Right renal cortex interstitium (tissue), 3 donors: ENCODE data around the gene BUB1B. TPM values are rescaled to one million over a fixed set of nuclear protein-coding genes. Genes with fewer than 3 reads are reported as not detected.

Experiments used
- polyA plus RNA-seq, 3 donors: library from polyadenylated mRNA; unstranded; fragments of 120-200 nt; gene quantifications; one replicate each; pipeline ENCODE4 v1.2.1, GENCODE V29; 2013; ENCODE audit not compliant: insufficient read length in 3 of 3

Gene BUB1B
- polyA plus RNA-seq, 3 donors = 27.7 to 33.0 (median 29.5) TPM

Other genes starting within 250 kb of the BUB1B start
- 10 to 100 TPM; 14.9 to 17.5 (median 15.2) TPM for gene GPR176, start 240.8 kb upstream of the BUB1B start, polyA plus RNA-seq
- 10 to 100 TPM; 54.4 to 65.1 (median 58.3) TPM for gene EIF2AK4, start 227.0 kb upstream of the BUB1B start, polyA plus RNA-seq
- 100 to 1,000 TPM; 612 to 656 (median 613) TPM for gene SRP14, start 121.9 kb upstream of the BUB1B start, polyA plus RNA-seq
- gene BMF, start 52.2 kb upstream of the BUB1B start, polyA plus RNA-seq = 10 to 100 TPM; 38.6 to 39.8 (median 39.2) TPM
- gene PAK6, start 78.0 kb downstream of the BUB1B start, polyA plus RNA-seq = 1 to 10 TPM; 5.5 to 5.8 (median 5.5) TPM
- gene ANKRD63, start 122.0 kb downstream of the BUB1B start, polyA plus RNA-seq = under 1 TPM in 2 of 3 donors, not detected in 1; 0.14 to 0.18 TPM
- 1 to 10 TPM; 6.7 to 8.7 (median 8.3) TPM for gene PLCB2, start 146.9 kb downstream of the BUB1B start, polyA plus RNA-seq
- 10 to 100 TPM; 17.7 to 18.1 (median 17.8) TPM for gene INAFM2, start 162.6 kb downstream of the BUB1B start, polyA plus RNA-seq
- 1 to 10 TPM; 5.1 to 8.9 (median 8.4) TPM for gene CCDC9B, start 179.9 kb downstream of the BUB1B start, polyA plus RNA-seq
- not detected for gene PHGR1, start 190.0 kb downstream of the BUB1B start, polyA plus RNA-seq
- under 1 TPM; 0.08 to 0.79 (median 0.51) TPM for gene DISP2, start 197.2 kb downstream of the BUB1B start, polyA plus RNA-seq
- 10 to 100 TPM; 31.3 to 39.8 (median 34.5) TPM for gene KNSTRN, start 221.7 kb downstream of the BUB1B start, polyA plus RNA-seq
- 10 to 100 TPM; 61.8 to 77.7 (median 69.1) TPM for gene IVD, start 244.7 kb downstream of the BUB1B start, polyA plus RNA-seq